HG02852 (cell line): ENCODE data around the gene MCM6.
"Not testable (repeated sequence)": the region's sequence is repeated elsewhere in the genome, so short reads cannot be mapped to it uniquely, and the experiment has no call there.

ENCODE experiments used
- ATAC-seq: cut with Tn5 transposase; IDR thresholded peaks from one replicate; pipeline ENCODE4 v1.9.1; 2021; ENCODE audit warnings: mild to moderate bottlenecking, moderate library complexity; ENCODE audit not compliant: unreplicated experiment

MCM6 gene

GRCh38 chr2:135825131-135825530 is 51.1 kb downstream of the MCM6 start:
- ATAC-seq: no peak

DNA sequence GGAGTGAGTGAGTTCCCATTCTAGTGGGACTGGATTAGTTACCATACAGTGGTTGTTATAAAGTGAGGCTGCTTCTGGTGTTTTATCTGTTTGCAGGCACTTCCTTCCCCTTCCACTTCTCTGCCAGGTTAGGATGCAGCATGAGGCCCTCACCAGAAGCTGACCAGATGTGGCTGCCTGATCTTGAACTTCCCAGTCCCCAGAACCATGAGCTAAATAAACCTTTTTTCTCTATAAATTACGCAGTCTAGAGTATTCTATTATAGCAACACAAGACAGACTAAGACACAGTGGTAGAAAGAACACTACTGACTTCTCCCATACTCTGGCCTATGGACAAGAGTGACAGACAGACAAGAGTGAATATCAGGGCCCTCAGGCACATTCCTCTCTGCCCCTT is 53.4 kb downstream of the MCM6 start:
- no peak for ATAC-seq

GRCh38 chr2:135821190-135821589 is 55.1 kb downstream of the MCM6 start:
- ATAC-seq: no peak

DNA sequence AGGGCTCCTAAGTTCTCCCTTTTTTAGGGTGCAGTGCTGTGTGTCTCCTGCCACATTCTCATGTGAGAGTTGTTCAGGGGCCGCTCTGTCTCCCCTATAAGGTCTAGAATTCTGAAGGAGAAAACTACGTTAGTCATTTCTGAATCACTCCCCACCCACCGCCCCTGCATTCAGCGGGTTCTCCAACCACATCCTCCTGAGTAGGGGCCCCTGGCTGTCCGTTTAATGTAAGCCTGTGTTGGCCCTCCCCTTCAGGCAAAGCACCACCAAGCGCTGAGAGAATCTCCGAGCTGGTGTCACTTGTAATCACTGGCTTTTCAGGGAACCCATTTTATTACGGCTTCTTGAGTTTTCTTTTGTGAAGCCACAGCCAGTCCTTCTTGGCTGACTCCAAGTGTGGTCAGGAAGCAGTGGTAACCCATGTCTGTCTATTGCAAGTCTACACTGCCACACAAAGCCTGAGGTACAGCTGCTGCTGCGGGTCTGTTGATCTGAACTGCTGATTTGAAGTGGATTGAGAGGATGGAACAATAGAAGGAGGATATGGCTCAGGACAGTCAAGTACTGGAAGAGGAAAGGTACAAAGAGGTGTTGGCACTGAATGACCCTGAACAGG is 56.1 kb downstream of the MCM6 start:
- ATAC-seq: peak; percentile 89

- no peak for ATAC-seq
These were observed 57.2 kb downstream of the MCM6 start for GRCh38 chr2:135818937-135819610.

DNA sequence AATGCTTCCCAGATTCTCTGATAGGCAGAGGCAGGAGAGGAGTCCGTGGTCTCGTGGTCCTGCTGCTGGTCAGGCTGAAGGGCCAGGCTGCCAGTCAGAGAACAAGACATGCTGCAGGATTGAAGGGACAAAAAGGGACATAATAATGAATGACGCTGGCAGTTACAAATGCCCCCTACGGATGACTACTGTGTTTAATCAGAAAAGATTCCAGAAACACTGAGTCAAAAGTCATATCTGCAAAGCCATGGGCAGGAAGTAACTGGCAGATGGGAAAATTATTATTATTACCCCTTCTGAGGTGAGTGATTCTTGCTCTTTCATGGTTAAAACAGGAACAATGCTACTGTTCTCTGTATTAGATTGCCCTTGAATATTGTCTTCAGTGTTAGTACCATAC is 58.3 kb downstream of the MCM6 start:
- no peak for ATAC-seq

GRCh38 chr2:135817466-135817865 is 58.8 kb downstream of the MCM6 start:
- no peak for ATAC-seq

- ATAC-seq: no peak
These were observed 61.0 kb downstream of the MCM6 start for GRCh38 chr2:135815269-135815668.

- no peak for ATAC-seq
These were observed 63.2 kb downstream of the MCM6 start for GRCh38 chr2:135812907-135813511.

GRCh38 chr2:135807874-135808273 is 68.4 kb downstream of the MCM6 start:
- not testable (repeated sequence) for ATAC-seq

DNA sequence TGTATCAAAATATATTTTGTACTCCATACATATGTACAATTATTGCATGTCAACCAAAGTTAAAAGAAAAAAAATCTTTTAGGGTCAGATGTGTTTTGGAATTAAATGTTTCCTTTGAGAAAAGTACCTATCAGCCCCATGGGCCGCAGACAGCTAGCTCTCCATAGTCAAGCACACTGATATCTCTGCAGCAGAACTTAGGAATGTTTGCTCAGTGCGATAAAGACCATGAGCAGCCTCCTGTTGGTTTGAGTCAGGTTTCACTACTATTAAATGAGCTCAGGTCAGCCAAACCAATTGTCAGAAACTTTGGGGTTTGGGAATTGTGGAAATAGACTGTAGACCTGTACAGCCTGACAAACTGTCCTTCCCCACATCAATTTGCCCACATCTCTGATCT is 73.0 kb downstream of the MCM6 start:
- no peak for ATAC-seq

GRCh38 chr2:135802350-135802749 is 73.9 kb downstream of the MCM6 start:
- ATAC-seq: no peak

- no peak for ATAC-seq
These were observed 75.5 kb downstream of the MCM6 start for GRCh38 chr2:135800513-135801460.

DNA sequence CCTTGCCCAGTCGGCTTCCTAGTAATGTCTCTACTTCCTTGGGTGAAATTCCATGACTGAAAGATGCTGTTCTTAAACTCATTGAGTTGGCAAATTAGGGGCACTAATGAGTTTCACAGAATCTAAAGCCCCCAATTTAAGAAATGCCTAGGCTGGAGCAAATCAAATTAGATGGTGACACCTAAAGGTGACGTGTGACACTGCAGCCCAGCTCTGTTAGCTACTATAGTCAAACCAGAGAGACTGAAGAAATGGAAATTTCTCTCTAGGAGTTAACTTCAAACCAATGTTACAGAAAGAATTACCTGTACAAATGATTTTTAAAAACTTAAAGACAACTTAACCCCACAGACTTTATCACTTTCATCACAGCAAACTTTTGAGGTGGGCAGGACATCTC is 76.5 kb downstream of the MCM6 start:
- no peak for ATAC-seq

DNA sequence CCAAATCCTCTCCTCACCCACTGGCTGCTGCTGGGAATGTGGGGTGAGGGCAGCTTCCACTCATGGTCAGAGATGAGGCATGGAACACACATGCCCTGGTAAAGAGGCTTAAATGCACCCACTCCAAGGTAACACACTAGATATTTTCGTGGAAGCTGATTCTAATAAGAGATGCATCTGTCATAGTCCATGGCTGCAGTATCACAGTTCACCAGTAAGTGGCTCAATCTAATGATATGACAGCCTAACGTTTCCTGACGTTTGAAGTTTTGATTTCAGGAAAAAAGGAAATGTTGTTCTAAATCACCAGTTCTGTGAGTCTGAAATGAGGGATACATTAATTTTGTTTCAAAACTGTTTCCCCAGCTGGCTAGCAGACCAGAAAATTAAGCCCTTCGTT is 77.5 kb downstream of the MCM6 start:
- no peak for ATAC-seq

DNA sequence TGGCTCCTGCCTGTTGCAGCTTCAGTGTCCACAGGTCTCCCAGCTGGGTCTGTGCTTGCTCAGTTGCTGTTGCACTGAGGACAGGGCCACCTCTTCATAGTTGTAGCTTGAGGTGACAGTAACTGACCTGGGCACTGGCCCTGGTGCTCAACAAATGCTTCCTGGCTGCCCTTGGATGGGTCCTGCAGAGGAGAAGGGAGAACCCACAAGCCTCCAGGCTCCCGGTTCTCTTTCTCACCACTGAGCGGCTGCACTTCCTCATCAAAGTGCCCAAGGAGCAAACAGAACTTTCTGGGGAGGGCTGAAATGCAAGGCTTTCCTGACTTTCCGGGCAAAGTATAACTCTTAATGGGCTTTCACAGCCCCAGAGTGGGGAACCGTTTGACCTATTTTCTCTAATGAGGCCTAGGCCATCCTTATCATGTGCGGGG is 78.0 kb downstream of the MCM6 start:
- no peak for ATAC-seq

GRCh38 chr2:135797497-135798274 is 78.6 kb downstream of the MCM6 start:
- peak; percentile 80 for ATAC-seq

GRCh38 chr2:135796606-135797005 is 79.6 kb downstream of the MCM6 start:
- no peak for ATAC-seq

DNA sequence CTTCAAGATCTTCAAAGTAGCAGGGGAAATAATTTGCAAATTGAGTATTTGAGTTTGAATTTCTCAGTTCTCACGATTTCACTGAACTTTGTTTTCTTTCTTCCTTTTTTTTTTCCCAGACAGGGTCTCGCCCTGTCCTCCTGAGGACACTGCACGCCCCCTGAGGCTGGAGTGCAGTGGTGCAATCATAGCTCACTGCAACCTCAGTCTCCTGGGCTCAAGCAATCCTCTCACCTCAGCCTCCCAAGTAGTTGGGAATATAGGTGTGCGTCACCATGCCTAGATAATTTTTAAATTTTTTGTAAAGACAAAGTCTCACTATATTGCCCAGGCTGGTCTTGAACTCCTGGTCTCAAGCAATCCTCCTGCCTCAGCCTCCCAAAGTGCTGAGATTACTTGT is 80.6 kb downstream of the MCM6 start:
- not testable (repeated sequence) for ATAC-seq

- no peak for ATAC-seq
These were observed 83.7 kb downstream of the MCM6 start for GRCh38 chr2:135792401-135793150.
